HL-60/S4 treated with phorbol 12-myristate 13-acetate at 8.2 ng/mL for 4 days and 3 days (cell line): ENCODE measurements around the gene PHLPP1.

Source experiments
- in situ Hi-C: fragments of 300-500 bp; cut with MboI; formaldehyde crosslinking; loops from 2 replicates; pipeline ENCODE4 v1.15.0; 2022; ENCODE audit warnings: low sequenced_read_pairs

Gene PHLPP1

GRCh38 chr18:62991959-62992358 lies 276.6 kb downstream of the PHLPP1 start:
- in situ Hi-C loops, result loop anchor here (25.0 kb wide), 2 partner anchors 280 to 380 kb away; partner anchors contain the start of gene PHLPP1

- in situ Hi-C loops, result loop anchor here (25.0 kb wide), 2 partner anchors 281 to 381 kb away; partner anchors contain the start of gene PHLPP1
These were observed 277.6 kb downstream of the PHLPP1 start for GRCh38 chr18:62992877-62993365.

DNA sequence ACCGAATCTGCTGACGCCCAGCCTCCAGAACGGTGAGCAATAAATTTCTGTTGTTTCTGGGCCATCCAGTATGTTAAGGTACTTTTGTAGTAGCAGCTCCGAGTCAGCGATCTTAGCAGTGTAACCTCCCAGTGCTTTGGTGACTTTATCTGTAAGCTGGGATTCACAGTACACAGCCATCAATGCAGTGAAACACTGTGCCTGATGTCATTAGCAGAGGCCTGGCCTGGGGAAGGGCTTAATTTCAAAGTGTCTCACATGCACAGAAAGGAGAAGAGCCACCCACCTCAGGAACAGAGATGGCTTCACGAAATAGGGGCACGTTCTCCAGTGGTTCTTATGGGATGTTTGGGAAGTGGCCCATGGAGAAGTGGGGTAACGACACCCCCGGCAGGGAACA lies 281.2 kb downstream of the PHLPP1 start:
- in situ Hi-C loops, result loop anchor here (25.0 kb wide), 2 partner anchors 284 to 384 kb away; partner anchors contain the start of gene PHLPP1

DNA sequence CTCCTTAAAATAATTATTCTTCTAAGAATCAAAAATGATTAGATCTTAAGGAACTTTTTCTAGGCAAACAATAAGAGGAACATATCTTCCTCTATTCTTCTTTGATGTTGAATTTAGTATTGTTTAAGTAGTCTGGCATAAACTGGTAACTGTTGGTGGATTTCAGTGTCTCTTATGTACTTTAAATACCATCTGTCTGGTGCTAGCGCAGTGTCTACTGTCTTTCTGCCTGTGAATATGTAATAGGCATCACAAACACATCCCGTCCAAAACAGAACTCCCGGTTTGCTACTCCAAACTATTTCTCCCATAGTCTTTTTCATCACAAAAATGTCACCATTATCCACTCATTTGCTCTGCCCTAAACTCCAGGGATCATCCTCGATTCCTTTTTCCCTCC lies 281.7 kb downstream of the PHLPP1 start:
- in situ Hi-C loops, result loop anchor here (25.0 kb wide), 2 partner anchors 285 to 385 kb away; partner anchors contain the start of gene PHLPP1

GRCh38 chr18:62998443-62998842 lies 283.1 kb downstream of the PHLPP1 start:
- in situ Hi-C loops, result loop anchor here (25.0 kb wide), 2 partner anchors 286 to 386 kb away; partner anchors contain the start of gene PHLPP1

- in situ Hi-C loops, result loop anchor here (25.0 kb wide), 2 partner anchors 287 to 387 kb away; partner anchors contain the start of gene PHLPP1
These were observed 284.1 kb downstream of the PHLPP1 start for GRCh38 chr18:62999392-62999791.

DNA sequence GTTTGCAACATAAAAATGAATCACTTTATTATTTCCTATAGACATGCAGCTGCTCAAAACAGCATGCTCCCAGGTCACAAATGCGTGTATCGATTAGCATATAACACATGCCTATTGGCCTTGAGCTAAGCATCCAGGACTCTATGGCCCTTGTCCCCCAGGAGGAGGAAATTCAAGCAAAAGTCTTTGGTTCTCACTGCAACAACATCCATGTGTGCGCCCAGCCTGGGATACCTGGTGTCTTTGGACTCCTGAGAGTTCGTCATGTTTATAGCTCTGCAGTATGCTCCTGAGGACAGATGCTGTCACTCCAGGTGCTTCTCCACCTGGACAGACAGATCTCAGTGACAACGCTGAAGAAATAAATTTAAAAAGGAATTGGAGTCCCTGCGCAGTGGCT lies 284.6 kb downstream of the PHLPP1 start:
- in situ Hi-C loops, result loop anchor here (25.0 kb wide), 2 partner anchors 288 to 388 kb away; partner anchors contain the start of gene PHLPP1

- in situ Hi-C loops, result no loop called here
These were observed 285.5 kb downstream of the PHLPP1 start for GRCh38 chr18:63000839-63001238.

- in situ Hi-C loops, result no loop called here
These were observed 286.5 kb downstream of the PHLPP1 start for GRCh38 chr18:63001861-63002260.

DNA sequence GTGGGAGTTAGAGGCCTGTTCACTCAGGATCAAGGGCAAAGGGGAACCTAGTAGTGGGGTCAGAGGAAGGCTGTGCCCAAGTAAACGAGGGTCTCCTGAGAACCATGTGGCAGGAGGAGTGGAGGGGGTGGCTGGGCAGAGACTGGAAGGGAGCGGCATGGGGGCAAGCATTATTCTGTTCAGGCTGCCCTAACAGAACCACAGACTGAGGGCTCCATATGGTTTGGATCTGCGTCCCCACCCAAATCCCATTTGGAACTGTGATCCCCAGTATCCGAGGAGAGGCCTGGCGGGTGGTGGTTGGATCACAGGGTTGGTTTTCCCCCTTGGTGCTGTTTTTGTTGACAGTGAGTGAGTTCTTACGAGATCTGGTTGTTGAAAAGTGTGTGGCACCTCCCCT lies 287.0 kb downstream of the PHLPP1 start:
- in situ Hi-C loops, result no loop called here

DNA sequence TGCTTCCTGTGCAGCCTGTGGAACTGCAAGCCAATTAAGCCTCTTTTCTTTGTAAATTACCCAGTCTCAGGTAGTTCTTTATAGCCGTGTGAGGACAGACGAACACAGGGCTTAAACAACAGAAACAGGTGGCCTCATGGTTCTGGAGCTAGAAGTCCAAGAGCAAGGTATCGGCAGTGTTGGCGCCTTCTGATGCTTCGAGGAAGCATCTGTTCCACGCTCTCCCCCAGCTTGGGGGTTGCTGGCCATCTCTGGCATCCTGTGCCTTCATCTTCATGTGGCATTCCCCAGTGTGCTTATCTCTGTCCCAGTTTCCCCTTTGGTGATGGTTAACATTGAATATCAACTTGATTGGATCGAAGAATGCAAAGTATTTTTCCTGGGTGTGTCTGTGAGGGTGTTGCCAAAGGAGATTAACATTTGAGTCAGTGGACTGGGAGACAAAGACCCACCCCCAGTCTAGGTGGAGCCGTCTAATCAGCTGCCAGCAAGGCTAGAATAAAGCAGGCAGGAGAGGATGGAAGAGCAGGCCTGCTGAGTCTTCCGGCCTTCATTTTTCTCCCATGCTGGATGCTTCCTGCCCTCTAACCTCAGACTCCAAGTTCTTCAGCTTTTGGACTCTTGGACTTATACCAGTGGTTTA lies 287.6 kb downstream of the PHLPP1 start:
- in situ Hi-C loops, result no loop called here

GRCh38 chr18:63003899-63004298 lies 288.6 kb downstream of the PHLPP1 start:
- in situ Hi-C loops, result no loop called here

DNA sequence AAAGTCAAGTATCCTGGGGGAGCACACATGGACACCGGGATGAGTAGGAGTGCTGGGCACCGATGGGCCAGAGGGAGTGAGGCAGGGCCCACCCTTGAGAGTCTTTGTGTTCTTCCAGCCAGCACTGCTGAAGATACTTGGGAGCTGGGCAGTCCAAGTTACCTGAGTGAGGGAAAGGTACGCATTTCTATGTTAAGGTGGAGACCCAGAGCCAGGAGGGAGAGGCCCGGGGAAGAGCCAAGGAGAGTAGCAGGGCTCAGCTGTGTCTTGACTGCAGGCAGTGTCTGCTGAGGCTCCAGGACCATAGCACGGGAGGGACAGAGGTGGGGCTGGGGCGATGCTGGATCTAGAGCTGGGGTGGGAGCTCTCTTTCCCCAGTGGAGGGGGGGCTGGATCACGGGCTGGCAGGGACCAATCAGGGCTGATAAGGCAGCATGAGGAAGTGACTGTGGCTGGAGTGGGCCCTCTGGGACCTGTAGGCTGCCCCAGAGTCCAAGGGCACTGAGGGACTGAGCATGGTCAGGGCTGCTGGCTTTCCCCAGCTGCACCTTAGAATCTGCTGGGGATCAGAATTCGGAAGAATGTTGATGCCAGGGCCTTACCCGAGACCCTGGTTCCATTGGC lies 289.2 kb downstream of the PHLPP1 start:
- in situ Hi-C loops, result no loop called here

DNA sequence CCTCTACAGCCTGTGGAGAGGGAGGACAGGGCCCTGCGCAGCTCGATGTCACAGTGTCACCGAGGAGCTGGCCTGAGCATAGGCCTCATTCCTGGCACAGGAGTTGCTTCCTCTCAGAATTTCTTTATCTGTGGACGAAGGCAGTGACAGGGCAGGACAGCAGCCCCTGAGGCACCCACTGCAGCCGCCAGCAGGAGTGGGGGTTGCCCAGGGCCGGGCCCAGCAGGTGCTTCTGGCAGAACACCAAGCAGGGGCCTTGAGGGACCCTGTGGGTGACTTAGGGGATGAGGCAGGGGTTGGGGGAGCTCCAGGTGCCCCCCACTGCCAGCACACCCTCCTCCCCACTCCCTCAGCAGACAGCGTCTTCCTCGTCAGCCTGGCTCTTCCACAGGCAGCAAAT lies 290.0 kb downstream of the PHLPP1 start:
- in situ Hi-C loops, result no loop called here

GRCh38 chr18:63007231-63007630 lies 291.9 kb downstream of the PHLPP1 start:
- in situ Hi-C loops, result no loop called here

DNA sequence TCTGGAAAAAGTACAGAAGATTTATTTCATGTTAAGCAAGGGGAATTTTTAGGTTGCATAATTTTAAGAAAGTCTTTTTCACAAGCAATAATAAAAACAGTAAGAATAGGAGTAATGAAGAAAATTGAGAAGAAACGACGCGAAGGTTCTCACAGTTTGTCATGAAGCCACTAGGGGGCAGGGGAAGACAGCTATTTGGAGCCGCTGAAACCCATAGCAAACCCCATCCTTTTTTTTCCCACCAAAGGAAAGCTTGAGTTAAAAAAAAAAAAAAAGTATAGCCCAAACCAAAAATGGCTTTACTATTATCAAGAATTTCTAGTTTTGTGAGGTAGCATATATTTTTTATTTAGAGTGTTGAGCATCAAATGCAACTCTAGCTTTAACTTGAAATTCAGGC lies 300.9 kb downstream of the PHLPP1 start:
- in situ Hi-C loops, result loop anchor here (10.0 kb wide), 1 partner anchor 309 kb away; no protein-coding TSS in a partner anchor

DNA sequence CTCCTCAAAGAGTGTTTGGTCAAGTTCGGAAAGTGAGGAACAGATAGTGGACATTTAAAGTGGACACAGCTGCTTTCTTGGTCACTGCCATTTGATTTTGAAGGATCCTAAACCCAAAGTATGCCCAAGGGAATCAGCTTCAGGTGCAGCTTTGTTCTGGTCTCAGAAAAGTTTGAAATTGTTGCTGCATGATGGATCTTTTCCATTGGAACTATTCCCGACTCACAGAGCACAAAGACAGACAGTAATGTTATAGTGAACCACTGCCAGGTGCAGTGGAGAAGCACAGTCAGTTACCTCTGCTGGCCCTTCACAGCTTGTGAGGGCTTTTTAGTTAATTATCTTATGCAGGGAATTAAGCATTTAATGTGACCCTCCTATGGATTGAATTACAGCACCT lies 301.7 kb downstream of the PHLPP1 start:
- in situ Hi-C loops, result loop anchor here (10.0 kb wide), 1 partner anchor 308 kb away; no protein-coding TSS in a partner anchor

- in situ Hi-C loops, result loop anchor here (10.0 kb wide), 1 partner anchor 307 kb away; no protein-coding TSS in a partner anchor
These were observed 302.6 kb downstream of the PHLPP1 start for GRCh38 chr18:63017977-63018376.

GRCh38 chr18:63022429-63023022 lies 307.2 kb downstream of the PHLPP1 start:
- in situ Hi-C loops, result no loop called here

- in situ Hi-C loops, result no loop called here
These were observed 310.1 kb downstream of the PHLPP1 start for GRCh38 chr18:63025251-63026090.
